Stimulated activated CD4-positive, alpha-beta T cell treated with anti-CD3 and anti-CD28 coated beads, TNF-alpha, amount 100 ng/mL, for 48 hours (primary cell): ENCODE data around the gene NUP35.

ENCODE experiments used
- DNase-seq, 3 donors: peaks; one replicate each; pipeline ENCODE4 v3.0.0-alpha.2; 2020; ENCODE audit warnings: low read depth in 3 of 3

NUP35 gene

DNA sequence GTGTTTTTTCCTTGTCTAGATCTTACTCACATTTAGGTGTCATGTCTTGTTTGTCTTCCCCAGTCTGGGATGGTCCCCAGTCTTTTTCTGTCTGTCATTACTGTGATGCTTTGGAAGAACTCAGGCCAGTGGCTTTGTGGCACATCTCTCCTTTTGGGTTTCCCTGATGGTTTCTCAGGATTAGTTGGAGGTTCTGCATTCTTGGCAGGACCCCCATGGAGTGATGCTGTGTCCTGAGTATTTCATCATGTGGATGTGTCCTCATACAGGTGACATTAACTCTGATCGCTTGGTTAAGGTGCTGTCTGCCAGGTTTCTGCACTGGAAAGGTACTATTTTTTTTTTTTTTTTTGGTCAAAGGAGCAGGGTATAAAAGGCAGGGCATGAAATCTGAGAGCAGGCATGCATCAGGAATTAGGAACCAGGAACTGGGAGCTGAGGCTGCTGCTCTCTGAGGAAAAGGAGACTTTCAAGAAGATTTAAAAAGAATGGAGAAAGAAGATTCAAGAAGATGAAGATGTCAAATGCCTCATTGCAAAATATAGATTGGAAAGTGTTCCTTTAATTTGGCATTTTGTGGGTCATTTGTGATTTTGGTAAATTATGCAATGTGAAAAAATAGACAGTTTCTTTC lies 85.3 kb downstream of the NUP35 start:
- no peak for DNase-seq
